Natural killer cell (primary cell): ENCODE results near the gene PPP1R3D. TPM values are rescaled to one million over a fixed set of nuclear protein-coding genes. Genes with fewer than 3 reads are reported as not detected.

Experiments
- ATAC-seq, 3 donors: fragments of 150-1000 bp in 2 of 3; fragments of 200-7000 bp in 1 of 3; cut with Tn5 transposase; 1 replicate in 1 of 3; 2 replicates in 2 of 3; pipeline ENCODE4 v1.10.0; 2021; ENCODE audit warnings: mild to moderate bottlenecking in 2 of 3, moderate library complexity in 2 of 3
- DNase-seq, 2 donors: peaks; one replicate each; pipeline versions ENCODE4 v3.0.0 to v3.0.0-alpha.2; 2013 to 2021; ENCODE audit warnings: mixed read lengths in 1 of 2
- H3K27ac ChIP-seq: one replicate; pipeline ENCODE4 v1.5.1; 2013; ENCODE audit warnings: mild to moderate bottlenecking, low read length
- H3K27me3 ChIP-seq: one replicate; pipeline ENCODE4 v1.6.1; 2013; ENCODE audit warnings: low read length; ENCODE audit not compliant: control insufficient read depth, insufficient read depth
- H3K36me3 ChIP-seq: one replicate; pipeline ENCODE4 v1.6.1; 2013; ENCODE audit warnings: low read length; ENCODE audit not compliant: control insufficient read depth, insufficient read depth
- H3K4me1 ChIP-seq: one replicate; pipeline ENCODE4 v1.6.1; 2013; ENCODE audit warnings: low read length; ENCODE audit not compliant: control insufficient read depth, insufficient read depth
- H3K4me3 ChIP-seq: one replicate; pipeline ENCODE4 v1.5.1; 2013; ENCODE audit warnings: low read length
- H3K9me3 ChIP-seq: one replicate; pipeline ENCODE4 v1.6.1; 2013; ENCODE audit warnings: low read length; ENCODE audit not compliant: control insufficient read depth, insufficient read depth
- H3K27ac Mint-ChIP-seq, 2 donors: one replicate each; pipeline ENCODE4 v1.8.0; 2022; ENCODE audit warnings: mild to moderate bottlenecking in 2 of 2, mixed read lengths in 2 of 2, moderate library complexity in 1 of 2
- H3K27me3 Mint-ChIP-seq, 2 donors: one replicate each; pipeline ENCODE4 v1.8.0; 2022; ENCODE audit warnings: low read depth in 2 of 2, mixed read lengths in 2 of 2
- H3K36me3 Mint-ChIP-seq: one replicate; pipeline ENCODE4 v1.8.0; 2022; ENCODE audit warnings: mixed read lengths
- H3K4me1 Mint-ChIP-seq, 2 donors: one replicate each; pipeline ENCODE4 v1.8.0; 2022; ENCODE audit warnings: mixed read lengths in 2 of 2
- H3K4me3 Mint-ChIP-seq: one replicate; pipeline ENCODE4 v1.8.0; 2022; ENCODE audit warnings: mild to moderate bottlenecking, moderate library complexity, mixed read lengths
- H3K9me3 Mint-ChIP-seq, 2 donors: one replicate each; pipeline ENCODE4 v1.8.0; 2022; ENCODE audit warnings: mixed read lengths in 2 of 2
- CTCF ChIP-seq: fragments of 200-600 bp; IDR thresholded peaks from one replicate; pipeline ENCODE4 v1.8.0; 2022; ENCODE audit warnings: antibody characterized with exemption
- WGBS: methylation state at CpG from one replicate; pipeline ENCODE4 v1.1.7; 2013; ENCODE audit warnings: missing lambda C conversion rate; ENCODE audit not compliant: insufficient coverage; 5-methylcytosine and 5-hydroxymethylcytosine counted together
- intact Hi-C: fragments of 100-400 bp; cut with micrococcal nuclease; formaldehyde crosslinking; loops from one replicate; pipeline ENCODE4 v1.14.2; 2022
- total RNA-seq, 4 donors: library from RNA; stranded (reverse); fragments of 120-200 nt in 1 of 4; gene quantifications; one replicate each; pipeline versions ENCODE4 v1.2.3 to v1.2.4, GENCODE V29; 2013 to 2022

PPP1R3D gene
- total RNA-seq, 3 donors from 2014 or later (not counting 1 experiment from before 2014, with no cell fraction given), result 3.5 to 6.9 (median 6.7) TPM

DNA sequence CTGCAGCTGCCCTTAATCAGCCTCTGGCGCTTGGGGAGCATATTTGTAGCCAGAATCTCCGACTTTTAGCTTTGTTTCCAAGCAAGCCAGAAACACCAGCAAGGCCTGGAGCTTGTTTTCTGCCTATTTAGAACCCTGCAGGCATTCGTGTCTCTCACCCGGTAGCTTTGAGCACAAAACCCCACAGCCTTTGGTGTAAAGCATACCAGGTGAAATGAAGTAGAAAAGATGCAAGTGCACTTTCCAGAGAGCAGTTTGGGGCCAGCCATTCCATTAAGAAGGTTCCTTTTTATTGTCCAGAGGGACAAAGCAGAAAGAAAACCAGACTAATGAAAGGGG lies 820 bp upstream of the PPP1R3D start:
- intact Hi-C loops, result loop anchor here (5.0 to 10.0 kb wide), 2 partner anchors 116 to 1954 kb away; no protein-coding TSS in a partner anchor
- Mint-ChIP-seq H3K36me3 (no peaks in the 10 kb centered on the region), H3K27ac (peak overlapping the region; percentile 89 to 93), H3K4me3 (peak overlapping the region; percentile 94), H3K4me1 (peaks cover 31 to 45% of the 10 kb centered on the region in 2 donors), H3K9me3 (no peaks in the 10 kb centered on the region), H3K27me3 (no peaks in the 10 kb centered on the region)
- H3K4me1 ChIP-seq, result peaks cover 18% of the 10 kb centered on the region
- no peaks in the 10 kb centered on the region for H3K27me3 ChIP-seq
- TF ChIP-seq CTCF, result no peak
- 0% methylated on average over 4 of the region's 4 CpGs for WGBS
- ATAC-seq (no peak), DNase-seq (no peak)
- H3K27ac ChIP-seq, result peak overlapping the region; percentile 70
- H3K4me3 ChIP-seq, result peak overlapping the region; percentile 52
- no peaks in the 10 kb centered on the region for H3K9me3 ChIP-seq
- peaks cover 35% of the 10 kb centered on the region for H3K36me3 ChIP-seq

DNA sequence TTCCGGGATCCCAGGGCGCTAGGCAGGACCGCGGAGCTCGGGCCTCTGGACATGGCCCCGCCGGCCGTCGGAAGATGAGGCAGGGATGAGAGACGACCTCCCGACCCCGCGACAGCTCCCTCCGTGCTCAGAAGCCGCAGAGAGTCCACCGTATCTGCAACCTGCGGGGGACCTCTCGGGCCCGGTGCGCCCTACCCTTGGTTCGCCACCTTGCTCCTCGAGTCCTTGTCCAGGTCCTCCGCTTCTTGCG lies 301 bp downstream of the PPP1R3D start:
- H3K9me3 ChIP-seq, result no peaks in the 10 kb centered on the region
- Mint-ChIP-seq H3K4me3 (peak overlapping the region; percentile 94), H3K36me3 (no peaks in the 10 kb centered on the region), H3K27me3 (no peaks in the 10 kb centered on the region), H3K9me3 (no peaks in the 10 kb centered on the region), H3K4me1 (peaks cover 35 to 45% of the 10 kb centered on the region in 2 donors), H3K27ac (peak overlapping the region; percentile 89 to 93)
- peak overlapping the region; percentile 55 for H3K27ac ChIP-seq
- H3K4me1 ChIP-seq, result peaks cover 18% of the 10 kb centered on the region
- peaks cover 28% of the 10 kb centered on the region for H3K36me3 ChIP-seq
- peak; percentile 11 to 25 (median 22) for ATAC-seq
- H3K27me3 ChIP-seq, result no peaks in the 10 kb centered on the region
- DNase-seq, result peak in 1 of 2 donors; percentile 21
- H3K4me3 ChIP-seq, result peak overlapping the region; percentile 52
- intact Hi-C loops, result loop anchor here (5.0 to 10.0 kb wide), 2 partner anchors 117 to 1955 kb away; no protein-coding TSS in a partner anchor
- no peak for TF ChIP-seq CTCF
- WGBS, result under 1% methylated on average over 24 of the region's 24 CpGs

GRCh38 chr20:59939052-59939878 lies 840 bp downstream of the PPP1R3D start:
- no peaks in the 10 kb centered on the region for H3K36me3 Mint-ChIP-seq
- TF ChIP-seq CTCF, result no peak
- peaks cover 35 to 40% of the 10 kb centered on the region in 2 donors for H3K4me1 Mint-ChIP-seq
- H3K27ac Mint-ChIP-seq, result peak overlapping the region; percentile 37 to 93
- H3K4me3 Mint-ChIP-seq, result peak overlapping the region; percentile 94
- H3K9me3 Mint-ChIP-seq, result no peaks in the 10 kb centered on the region
- 50% methylated on average over 104 of the region's 104 CpGs for WGBS
- intact Hi-C loops, result no loop called here
- ATAC-seq (no peak), DNase-seq (peak in 1 of 2 donors; percentile 32)
- H3K36me3 ChIP-seq, result peaks cover 23% of the 10 kb centered on the region
- no peaks in the 10 kb centered on the region for H3K27me3 ChIP-seq
- H3K27me3 Mint-ChIP-seq, result no peaks in the 10 kb centered on the region
- H3K27ac ChIP-seq, result peak overlapping the region; percentile 55
- H3K4me1 ChIP-seq, result peaks cover 20% of the 10 kb centered on the region
- no peaks in the 10 kb centered on the region for H3K9me3 ChIP-seq
- peak overlapping the region; percentile 52 for H3K4me3 ChIP-seq
